Measurements from ENCODE around the gene BRD3OS. TPM values are rescaled to one million over a fixed set of nuclear protein-coding genes. Genes with fewer than 3 reads are reported as not detected.

BRD3OS gene
- total and polyA plus RNA-seq, 2 donors (not counting 1 experiment from before 2014, with no cell fraction given): 12.4 to 19.4 TPM

DNA sequence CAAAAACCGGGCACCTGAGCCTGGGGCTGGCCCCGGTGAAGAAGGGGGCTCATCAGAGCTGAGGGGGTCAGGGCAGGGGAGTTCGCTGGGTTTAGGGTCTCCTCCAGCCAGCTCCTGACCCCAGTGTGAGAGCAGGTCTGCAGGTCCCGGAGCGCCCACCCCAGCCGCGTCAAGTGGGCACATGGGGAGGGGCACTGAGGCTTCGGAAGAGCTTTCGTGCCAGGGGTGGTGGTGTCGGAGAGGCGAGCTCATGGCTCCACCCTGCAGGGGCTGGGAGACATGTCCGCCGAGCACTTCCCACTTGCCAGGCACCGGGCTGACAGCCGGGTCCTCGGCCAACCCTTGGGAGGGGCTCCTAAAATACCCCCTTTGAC, 46.4 kb upstream of the BRD3OS start:
- peak overlapping the region; percentile 76 for H3K4me2 ChIP-seq (ENCODE audit: extremely low read depth, insufficient read depth, low read length)
- H3K4me3 ChIP-seq (replicated peaks in 1 of 4; ENCODE audit: control extremely low read depth in 1 of 4, insufficient read depth in 1 of 4, low read depth in 3 of 4, low read length in 4 of 4): peak overlapping the region in 2 of 4 experiments; percentile 32 to 38
- H3K79me2 ChIP-seq (ENCODE audit: control insufficient read depth, insufficient read depth, low read length): peaks cover 89% of the 10 kb centered on the region
- H3K27ac ChIP-seq (ENCODE audit: insufficient read depth, low read length): peak overlapping the region; percentile 13
- no peaks in the 10 kb centered on the region for H4K20me1 ChIP-seq (ENCODE audit: control insufficient read depth, extremely low read depth, insufficient read depth, low read length)
- H3K36me3 ChIP-seq (ENCODE audit: control insufficient read depth, insufficient read depth, low read length): peaks cover 5% of the 10 kb centered on the region
- no peaks in the 10 kb centered on the region for H3K27me3 ChIP-seq (ENCODE audit: control insufficient read depth, insufficient read depth, low read length)
- peaks cover 7% of the 10 kb centered on the region for H3K4me1 ChIP-seq (ENCODE audit: control insufficient read depth, extremely low read depth, insufficient read depth, low read length)
- no peak for DNase-seq (ENCODE audit: low read depth in 2 of 2)
- H3K9me3 ChIP-seq (ENCODE audit: control insufficient read depth, insufficient read depth, low read depth, low read length): no peaks in the 10 kb centered on the region
- H2AFZ ChIP-seq (ENCODE audit: low read length): peak overlapping the region; percentile 43
- peak overlapping the region; percentile 38 for H3K9ac ChIP-seq (ENCODE audit: insufficient read depth, low read length)
- no peak for TF ChIP-seq EZH2 (IDR thresholded peaks at IDR 0.05; ENCODE audit: low read length, missing control alignments)
- TF ChIP-seq, protein P1, sequence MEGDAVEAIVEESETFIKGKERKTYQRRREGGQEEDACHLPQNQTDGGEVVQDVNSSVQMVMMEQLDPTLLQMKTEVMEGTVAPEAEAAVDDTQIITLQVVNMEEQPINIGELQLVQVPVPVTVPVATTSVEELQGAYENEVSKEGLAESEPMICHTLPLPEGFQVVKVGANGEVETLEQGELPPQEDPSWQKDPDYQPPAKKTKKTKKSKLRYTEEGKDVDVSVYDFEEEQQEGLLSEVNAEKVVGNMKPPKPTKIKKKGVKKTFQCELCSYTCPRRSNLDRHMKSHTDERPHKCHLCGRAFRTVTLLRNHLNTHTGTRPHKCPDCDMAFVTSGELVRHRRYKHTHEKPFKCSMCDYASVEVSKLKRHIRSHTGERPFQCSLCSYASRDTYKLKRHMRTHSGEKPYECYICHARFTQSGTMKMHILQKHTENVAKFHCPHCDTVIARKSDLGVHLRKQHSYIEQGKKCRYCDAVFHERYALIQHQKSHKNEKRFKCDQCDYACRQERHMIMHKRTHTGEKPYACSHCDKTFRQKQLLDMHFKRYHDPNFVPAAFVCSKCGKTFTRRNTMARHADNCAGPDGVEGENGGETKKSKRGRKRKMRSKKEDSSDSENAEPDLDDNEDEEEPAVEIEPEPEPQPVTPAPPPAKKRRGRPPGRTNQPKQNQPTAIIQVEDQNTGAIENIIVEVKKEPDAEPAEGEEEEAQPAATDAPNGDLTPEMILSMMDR (conservative IDR thresholded peaks at IDR 0.05 in 1 of 2, IDR thresholded peaks at IDR 0.05 in 1 of 2; ENCODE audit: low read depth in 1 of 2, low read length in 2 of 2): no peak

DNA sequence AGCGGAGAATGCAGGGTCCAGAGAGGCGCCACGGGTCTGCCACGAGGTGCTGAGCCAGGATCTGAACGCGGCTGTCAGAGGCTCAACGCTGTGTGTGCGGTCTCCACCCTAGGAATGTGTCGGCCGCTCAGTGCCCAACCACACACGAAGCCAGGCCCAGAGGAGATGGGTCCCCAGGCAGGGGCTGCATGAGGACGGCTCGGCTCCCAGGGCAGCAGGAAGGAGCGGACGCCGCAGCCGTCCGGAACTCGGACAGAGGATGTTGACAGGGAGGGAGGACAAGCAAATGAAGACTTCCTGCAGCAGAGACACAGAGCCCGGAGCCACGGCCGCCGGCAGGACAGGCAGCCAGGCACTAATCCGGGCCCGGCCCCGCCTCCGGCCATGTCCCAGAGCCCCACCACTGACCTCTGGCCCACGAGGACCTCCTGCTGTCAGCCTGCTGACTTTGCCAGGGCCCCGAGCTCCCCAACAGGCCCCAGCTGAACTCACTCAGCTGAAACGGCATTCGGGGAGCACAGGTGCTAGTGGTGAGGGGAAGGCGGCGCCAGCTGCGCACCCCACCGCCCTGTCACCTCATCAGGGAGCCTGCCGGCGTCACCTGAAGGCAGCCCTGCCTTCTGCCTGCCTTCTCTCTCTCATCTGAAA, 45.9 kb upstream of the BRD3OS start:
- Histone ChIP-seq H3K4me3 (replicated peaks in 1 of 4; ENCODE audit: control extremely low read depth in 1 of 4, insufficient read depth in 1 of 4, low read depth in 3 of 4, low read length in 4 of 4) (peak overlapping the region in 3 of 4 experiments; percentile 21 to 38 (median 32)), H3K9me3 (ENCODE audit: control insufficient read depth, insufficient read depth, low read depth, low read length) (no peaks in the 10 kb centered on the region), H3K4me1 (ENCODE audit: control insufficient read depth, extremely low read depth, insufficient read depth, low read length) (peaks cover 7% of the 10 kb centered on the region), H3K9ac (ENCODE audit: insufficient read depth, low read length) (peak overlapping the region; percentile 38), H2AFZ (ENCODE audit: low read length) (peak overlapping the region; percentile 43), H4K20me1 (ENCODE audit: control insufficient read depth, extremely low read depth, insufficient read depth, low read length) (no peaks in the 10 kb centered on the region), H3K4me2 (ENCODE audit: extremely low read depth, insufficient read depth, low read length) (peak overlapping the region; percentile 76), H3K27ac (ENCODE audit: insufficient read depth, low read length) (peak overlapping the region; percentile 13), H3K79me2 (ENCODE audit: control insufficient read depth, insufficient read depth, low read length) (peaks cover 84% of the 10 kb centered on the region), H3K36me3 (ENCODE audit: control insufficient read depth, insufficient read depth, low read length) (peaks cover 5% of the 10 kb centered on the region), H3K27me3 (ENCODE audit: control insufficient read depth, insufficient read depth, low read length) (no peaks in the 10 kb centered on the region)
- peak; percentile 45 to 46 for DNase-seq (ENCODE audit: low read depth in 2 of 2)
- TF ChIP-seq EZH2 (IDR thresholded peaks at IDR 0.05; ENCODE audit: low read length, missing control alignments): no peak
- TF ChIP-seq, protein P1 (conservative IDR thresholded peaks at IDR 0.05 in 1 of 2, IDR thresholded peaks at IDR 0.05 in 1 of 2; ENCODE audit: low read depth in 1 of 2, low read length in 2 of 2): no peak

DNA sequence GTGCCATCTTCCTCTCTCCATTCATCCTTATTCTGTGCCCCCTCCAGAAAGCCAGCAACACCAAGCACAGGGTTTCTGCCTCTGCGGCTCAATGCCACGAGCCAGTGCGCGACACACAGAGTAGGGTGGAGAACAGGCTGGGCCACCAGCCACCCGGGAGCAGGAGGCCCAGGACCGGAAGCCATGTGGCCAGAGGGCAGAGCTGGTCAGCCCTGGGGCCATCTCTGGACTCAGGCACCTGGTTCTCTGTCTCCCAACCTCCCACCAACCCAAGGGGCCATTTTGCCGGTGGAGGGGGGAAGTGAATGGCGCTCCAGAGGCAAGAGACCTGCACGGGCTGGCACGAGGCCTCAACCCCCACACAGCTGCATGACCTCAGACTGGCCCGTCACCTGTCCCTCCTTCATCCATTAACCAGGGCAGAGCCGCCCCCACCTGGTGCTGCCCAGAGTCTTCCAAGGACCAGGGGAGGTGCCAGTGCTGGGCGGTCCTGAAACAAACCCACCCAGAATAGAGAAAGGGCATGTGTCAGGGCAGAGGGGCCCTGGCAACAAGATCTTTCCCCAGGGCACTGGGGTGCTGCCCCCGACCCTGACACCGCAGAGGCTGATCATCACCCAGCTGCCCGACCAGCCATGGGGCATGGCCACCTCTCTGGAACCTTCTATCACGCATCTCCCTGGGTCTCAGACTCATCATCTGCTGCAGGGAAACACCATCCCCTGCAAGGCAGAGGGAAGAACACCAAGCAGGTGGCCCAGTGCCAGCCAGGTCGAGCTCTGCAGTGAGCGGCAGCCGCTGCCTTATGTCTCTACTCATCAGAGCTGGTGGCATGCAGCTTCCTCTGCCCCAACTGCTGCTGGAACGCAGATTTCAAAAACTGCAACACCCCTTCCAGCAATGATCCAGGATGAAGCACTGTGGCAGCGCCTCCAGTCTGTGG, 45.1 kb upstream of the BRD3OS start:
- Histone ChIP-seq H3K27ac (ENCODE audit: insufficient read depth, low read length) (peak overlapping the region; percentile 13), H3K9ac (ENCODE audit: insufficient read depth, low read length) (peak overlapping the region; percentile 26), H3K9me3 (ENCODE audit: control insufficient read depth, insufficient read depth, low read depth, low read length) (no peaks in the 10 kb centered on the region), H3K4me2 (ENCODE audit: extremely low read depth, insufficient read depth, low read length) (peak overlapping the region; percentile 76), H3K4me3 (replicated peaks in 1 of 4; ENCODE audit: control extremely low read depth in 1 of 4, insufficient read depth in 1 of 4, low read depth in 3 of 4, low read length in 4 of 4) (no peak overlapping the region), H3K27me3 (ENCODE audit: control insufficient read depth, insufficient read depth, low read length) (no peaks in the 10 kb centered on the region), H2AFZ (ENCODE audit: low read length) (no peak overlapping the region), H3K4me1 (ENCODE audit: control insufficient read depth, extremely low read depth, insufficient read depth, low read length) (peaks cover 7% of the 10 kb centered on the region), H3K79me2 (ENCODE audit: control insufficient read depth, insufficient read depth, low read length) (peaks cover 83% of the 10 kb centered on the region), H3K36me3 (ENCODE audit: control insufficient read depth, insufficient read depth, low read length) (peaks cover 5% of the 10 kb centered on the region), H4K20me1 (ENCODE audit: control insufficient read depth, extremely low read depth, insufficient read depth, low read length) (no peaks in the 10 kb centered on the region)
- TF ChIP-seq, protein P1 (conservative IDR thresholded peaks at IDR 0.05 in 1 of 2, IDR thresholded peaks at IDR 0.05 in 1 of 2; ENCODE audit: low read depth in 1 of 2, low read length in 2 of 2): no peak
- TF ChIP-seq EZH2 (IDR thresholded peaks at IDR 0.05; ENCODE audit: low read length, missing control alignments): no peak
- no peak for DNase-seq (ENCODE audit: low read depth in 2 of 2)
